Measurements from ENCODE around the gene LMF1.

DNA sequence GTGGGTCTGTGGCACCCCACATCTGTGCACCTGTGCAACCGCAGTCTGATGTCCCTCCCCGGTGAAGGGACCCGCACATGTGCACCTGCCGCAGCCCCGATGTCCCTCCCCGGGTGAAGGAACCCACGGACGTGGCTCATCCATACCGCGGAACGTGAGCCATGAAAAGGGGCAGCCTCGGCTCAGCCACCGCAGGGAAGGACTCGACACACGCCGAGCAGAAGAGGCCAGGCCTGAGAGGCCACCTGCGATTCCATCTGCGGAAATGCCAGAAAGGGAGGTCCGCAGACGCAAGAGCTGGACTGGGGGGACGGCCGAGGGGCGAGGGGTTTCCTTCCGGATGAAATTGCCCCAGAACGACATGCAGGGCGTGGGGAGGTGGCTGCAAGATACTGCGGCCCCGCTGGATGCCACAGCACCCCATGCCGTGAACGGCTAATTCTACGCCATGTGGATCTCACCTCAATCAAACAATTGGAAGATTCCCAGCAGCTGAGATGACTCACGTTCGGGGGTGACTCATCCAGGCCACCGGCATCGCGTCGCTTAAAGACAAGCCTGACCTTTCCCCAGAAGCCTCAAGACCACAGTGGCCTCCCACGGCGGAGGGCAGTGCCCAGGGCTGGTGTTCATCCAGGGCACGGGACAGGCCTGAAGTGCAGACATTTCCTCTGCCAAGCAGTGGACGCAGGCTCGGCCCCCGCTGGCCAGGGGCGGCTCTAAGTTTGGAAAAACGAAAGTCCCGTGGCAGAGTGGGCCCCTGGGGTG lies 31.8 kb upstream of the LMF1 start:
- TF ChIP-seq ZBTB1 (CRISPR knock-in tag; IDR thresholded peaks at IDR 0.05; ENCODE audit: borderline replicate concordance, low read depth) (no peak), DPF2 (IDR thresholded peaks at IDR 0.05) (peak; percentile 78), POLR3A (IDR thresholded peaks at IDR 0.05; ENCODE audit: borderline replicate concordance, extremely low read depth, insufficient read depth, insufficient read length) (no peak), SPI1 (IDR thresholded peaks at IDR 0.05; ENCODE audit: borderline replicate concordance, low read depth, low read length) (no peak), BDP1 (IDR thresholded peaks at IDR 0.05; ENCODE audit: insufficient read depth, insufficient read length) (no peak), KAT8 (IDR thresholded peaks at IDR 0.05; ENCODE audit: low read depth) (no peak), DIDO1 (tag; IDR thresholded peaks at IDR 0.05; ENCODE audit: low read depth) (no peak), NR3C1 (CRISPR knock-in tag; IDR thresholded peaks at IDR 0.05) (no peak)
- TF ChIP-seq, protein P1, sequence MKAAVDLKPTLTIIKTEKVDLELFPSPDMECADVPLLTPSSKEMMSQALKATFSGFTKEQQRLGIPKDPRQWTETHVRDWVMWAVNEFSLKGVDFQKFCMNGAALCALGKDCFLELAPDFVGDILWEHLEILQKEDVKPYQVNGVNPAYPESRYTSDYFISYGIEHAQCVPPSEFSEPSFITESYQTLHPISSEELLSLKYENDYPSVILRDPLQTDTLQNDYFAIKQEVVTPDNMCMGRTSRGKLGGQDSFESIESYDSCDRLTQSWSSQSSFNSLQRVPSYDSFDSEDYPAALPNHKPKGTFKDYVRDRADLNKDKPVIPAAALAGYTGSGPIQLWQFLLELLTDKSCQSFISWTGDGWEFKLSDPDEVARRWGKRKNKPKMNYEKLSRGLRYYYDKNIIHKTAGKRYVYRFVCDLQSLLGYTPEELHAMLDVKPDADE (conservative IDR thresholded peaks at IDR 0.05; ENCODE audit: control insufficient read depth, low read depth, low read length), result no peak
- TF ChIP-seq, protein P2, sequence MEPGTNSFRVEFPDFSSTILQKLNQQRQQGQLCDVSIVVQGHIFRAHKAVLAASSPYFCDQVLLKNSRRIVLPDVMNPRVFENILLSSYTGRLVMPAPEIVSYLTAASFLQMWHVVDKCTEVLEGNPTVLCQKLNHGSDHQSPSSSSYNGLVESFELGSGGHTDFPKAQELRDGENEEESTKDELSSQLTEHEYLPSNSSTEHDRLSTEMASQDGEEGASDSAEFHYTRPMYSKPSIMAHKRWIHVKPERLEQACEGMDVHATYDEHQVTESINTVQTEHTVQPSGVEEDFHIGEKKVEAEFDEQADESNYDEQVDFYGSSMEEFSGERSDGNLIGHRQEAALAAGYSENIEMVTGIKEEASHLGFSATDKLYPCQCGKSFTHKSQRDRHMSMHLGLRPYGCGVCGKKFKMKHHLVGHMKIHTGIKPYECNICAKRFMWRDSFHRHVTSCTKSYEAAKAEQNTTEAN (CRISPR knock-in tag; IDR thresholded peaks at IDR 0.05), result no peak
- TF ChIP-seq, protein P3, sequence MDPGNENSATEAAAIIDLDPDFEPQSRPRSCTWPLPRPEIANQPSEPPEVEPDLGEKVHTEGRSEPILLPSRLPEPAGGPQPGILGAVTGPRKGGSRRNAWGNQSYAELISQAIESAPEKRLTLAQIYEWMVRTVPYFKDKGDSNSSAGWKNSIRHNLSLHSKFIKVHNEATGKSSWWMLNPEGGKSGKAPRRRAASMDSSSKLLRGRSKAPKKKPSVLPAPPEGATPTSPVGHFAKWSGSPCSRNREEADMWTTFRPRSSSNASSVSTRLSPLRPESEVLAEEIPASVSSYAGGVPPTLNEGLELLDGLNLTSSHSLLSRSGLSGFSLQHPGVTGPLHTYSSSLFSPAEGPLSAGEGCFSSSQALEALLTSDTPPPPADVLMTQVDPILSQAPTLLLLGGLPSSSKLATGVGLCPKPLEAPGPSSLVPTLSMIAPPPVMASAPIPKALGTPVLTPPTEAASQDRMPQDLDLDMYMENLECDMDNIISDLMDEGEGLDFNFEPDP (CRISPR knock-in tag; IDR thresholded peaks at IDR 0.05), result no peak

Measured in K562 (cell line).